Measurements from ENCODE around the gene SNAP91.
"Not testable (repeated sequence)": the region's sequence is repeated elsewhere in the genome, so short reads cannot be mapped to it uniquely, and the experiment has no call there.

SNAP91 gene

GRCh38 chr6:83702749-83703148 lies 6.2 kb downstream of the SNAP91 start:
- Mint-ChIP-seq H3K36me3 (ENCODE audit: low read depth) (no peaks in the 10 kb centered on the region), H3K4me3 (no peak overlapping the region), H3K27ac (no peak overlapping the region), H3K4me1 (ENCODE audit: low read depth) (no peaks in the 10 kb centered on the region), H3K9me3 (no peaks in the 10 kb centered on the region), H3K27me3 (peaks cover 30% of the 10 kb centered on the region)
- no peak for DNase-seq

- no peaks in the 10 kb centered on the region for H3K9me3 Mint-ChIP-seq
- no peaks in the 10 kb centered on the region for H3K4me1 Mint-ChIP-seq (ENCODE audit: low read depth)
- H3K4me3 Mint-ChIP-seq = no peak overlapping the region
- H3K36me3 Mint-ChIP-seq (ENCODE audit: low read depth) = no peaks in the 10 kb centered on the region
- H3K27ac Mint-ChIP-seq = no peak overlapping the region
- H3K27me3 Mint-ChIP-seq = peaks cover 23% of the 10 kb centered on the region
- DNase-seq = no peak
Observed at GRCh38 chr6:83702077-83702476, 6.8 kb downstream of the SNAP91 start.

GRCh38 chr6:83696674-83697073 lies 12.2 kb downstream of the SNAP91 start:
- Mint-ChIP-seq H3K36me3 (ENCODE audit: low read depth) (no peaks in the 10 kb centered on the region), H3K4me3 (no peak overlapping the region), H3K27ac (no peak overlapping the region), H3K9me3 (no peaks in the 10 kb centered on the region), H3K27me3 (peaks cover 3% of the 10 kb centered on the region), H3K4me1 (ENCODE audit: low read depth) (no peaks in the 10 kb centered on the region)
- no peak for DNase-seq

GRCh38 chr6:83685481-83685880 lies 23.4 kb downstream of the SNAP91 start:
- H3K27me3 Mint-ChIP-seq = peaks cover 3% of the 10 kb centered on the region
- no peaks in the 10 kb centered on the region for H3K4me1 Mint-ChIP-seq (ENCODE audit: low read depth)
- no peaks in the 10 kb centered on the region for H3K36me3 Mint-ChIP-seq (ENCODE audit: low read depth)
- no peak overlapping the region for H3K27ac Mint-ChIP-seq
- no peaks in the 10 kb centered on the region for H3K9me3 Mint-ChIP-seq
- no peak overlapping the region for H3K4me3 Mint-ChIP-seq
- DNase-seq = no peak

- no peak overlapping the region for H3K4me3 Mint-ChIP-seq
- no peaks in the 10 kb centered on the region for H3K36me3 Mint-ChIP-seq (ENCODE audit: low read depth)
- no peaks in the 10 kb centered on the region for H3K4me1 Mint-ChIP-seq (ENCODE audit: low read depth)
- no peak for DNase-seq
- H3K9me3 Mint-ChIP-seq = no peaks in the 10 kb centered on the region
- H3K27ac Mint-ChIP-seq = no peak overlapping the region
- H3K27me3 Mint-ChIP-seq = no peaks in the 10 kb centered on the region
Observed at GRCh38 chr6:83677791-83678190, 31.1 kb downstream of the SNAP91 start.

- Mint-ChIP-seq H3K4me3 (no peak overlapping the region), H3K9me3 (no peaks in the 10 kb centered on the region), H3K36me3 (ENCODE audit: low read depth) (no peaks in the 10 kb centered on the region), H3K27me3 (no peaks in the 10 kb centered on the region), H3K4me1 (ENCODE audit: low read depth) (no peaks in the 10 kb centered on the region), H3K27ac (no peak overlapping the region)
- no peak for DNase-seq
Observed at GRCh38 chr6:83637953-83638352, 70.9 kb downstream of the SNAP91 start.

GRCh38 chr6:83636800-83637199 lies 72.1 kb downstream of the SNAP91 start:
- Mint-ChIP-seq H3K9me3 (no peaks in the 10 kb centered on the region), H3K4me3 (no peak overlapping the region), H3K27me3 (no peaks in the 10 kb centered on the region), H3K4me1 (ENCODE audit: low read depth) (no peaks in the 10 kb centered on the region), H3K36me3 (ENCODE audit: low read depth) (no peaks in the 10 kb centered on the region), H3K27ac (no peak overlapping the region)
- no peak for DNase-seq

GRCh38 chr6:83633609-83634008 lies 75.3 kb downstream of the SNAP91 start:
- peaks cover under 1% of the 10 kb centered on the region for H3K9me3 Mint-ChIP-seq

GRCh38 chr6:83633149-83633548 lies 75.8 kb downstream of the SNAP91 start:
- H3K4me1 Mint-ChIP-seq (ENCODE audit: low read depth) = no peaks in the 10 kb centered on the region
- H3K36me3 Mint-ChIP-seq (ENCODE audit: low read depth) = no peaks in the 10 kb centered on the region
- DNase-seq = no peak
- no peaks in the 10 kb centered on the region for H3K27me3 Mint-ChIP-seq
- no peak overlapping the region for H3K4me3 Mint-ChIP-seq
- H3K9me3 Mint-ChIP-seq = peaks cover 2% of the 10 kb centered on the region
- no peak overlapping the region for H3K27ac Mint-ChIP-seq

More at GRCh38 chr6:83633609-83634008, 75.3 kb downstream of the SNAP91 start:
- Mint-ChIP-seq H3K4me3 (no peak overlapping the region), H3K27ac (no peak overlapping the region), H3K27me3 (no peaks in the 10 kb centered on the region), H3K4me1 (ENCODE audit: low read depth) (no peaks in the 10 kb centered on the region), H3K36me3 (ENCODE audit: low read depth) (no peaks in the 10 kb centered on the region)
- no peak for DNase-seq

GRCh38 chr6:83629908-83630307 lies 79.0 kb downstream of the SNAP91 start:
- H3K27ac Mint-ChIP-seq; H3K4me3 Mint-ChIP-seq; DNase-seq; H3K9me3 Mint-ChIP-seq; H3K36me3 Mint-ChIP-seq (ENCODE audit: low read depth); H3K4me1 Mint-ChIP-seq (ENCODE audit: low read depth); H3K27me3 Mint-ChIP-seq: not testable (repeated sequence)

GRCh38 chr6:83615025-83615999 lies 93.6 kb downstream of the SNAP91 start:
- Mint-ChIP-seq H3K9me3 (no peaks in the 10 kb centered on the region), H3K4me3 (no peak overlapping the region), H3K4me1 (ENCODE audit: low read depth) (no peaks in the 10 kb centered on the region), H3K27me3 (no peaks in the 10 kb centered on the region), H3K27ac (no peak overlapping the region), H3K36me3 (ENCODE audit: low read depth) (no peaks in the 10 kb centered on the region)
- no peak for DNase-seq

GRCh38 chr6:83613378-83613777 lies 95.5 kb downstream of the SNAP91 start:
- no peaks in the 10 kb centered on the region for H3K36me3 Mint-ChIP-seq (ENCODE audit: low read depth)
- no peak overlapping the region for H3K27ac Mint-ChIP-seq
- H3K9me3 Mint-ChIP-seq = no peaks in the 10 kb centered on the region
- H3K27me3 Mint-ChIP-seq = no peaks in the 10 kb centered on the region
- DNase-seq = no peak
- no peak overlapping the region for H3K4me3 Mint-ChIP-seq
- H3K4me1 Mint-ChIP-seq (ENCODE audit: low read depth) = no peaks in the 10 kb centered on the region

- DNase-seq = no peak
- Mint-ChIP-seq H3K36me3 (ENCODE audit: low read depth) (no peaks in the 10 kb centered on the region), H3K4me3 (no peak overlapping the region), H3K9me3 (no peaks in the 10 kb centered on the region), H3K27me3 (no peaks in the 10 kb centered on the region), H3K4me1 (ENCODE audit: low read depth) (no peaks in the 10 kb centered on the region), H3K27ac (no peak overlapping the region)
Observed at GRCh38 chr6:83609248-83609647, 99.7 kb downstream of the SNAP91 start.

GRCh38 chr6:83605517-83605916 lies 103.4 kb downstream of the SNAP91 start:
- no peaks in the 10 kb centered on the region for H3K27me3 Mint-ChIP-seq
- DNase-seq = no peak
- no peaks in the 10 kb centered on the region for H3K36me3 Mint-ChIP-seq (ENCODE audit: low read depth)

GRCh38 chr6:83603551-83603950 lies 105.3 kb downstream of the SNAP91 start:
- no peak overlapping the region for H3K27ac Mint-ChIP-seq
- no peak for DNase-seq
- no peak overlapping the region for H3K4me3 Mint-ChIP-seq
- no peaks in the 10 kb centered on the region for H3K27me3 Mint-ChIP-seq
- no peaks in the 10 kb centered on the region for H3K9me3 Mint-ChIP-seq
- H3K36me3 Mint-ChIP-seq (ENCODE audit: low read depth) = no peaks in the 10 kb centered on the region
- H3K4me1 Mint-ChIP-seq (ENCODE audit: low read depth) = no peaks in the 10 kb centered on the region

More at GRCh38 chr6:83605517-83605916, 103.4 kb downstream of the SNAP91 start:
- no peaks in the 10 kb centered on the region for H3K4me1 Mint-ChIP-seq (ENCODE audit: low read depth)
- no peaks in the 10 kb centered on the region for H3K9me3 Mint-ChIP-seq
- H3K27ac Mint-ChIP-seq = no peak overlapping the region
- no peak overlapping the region for H3K4me3 Mint-ChIP-seq

Data from activated T-cell treated with anti-CD3 and anti-CD28 coated beads, Interleukin-2, amount 50 U/mL, for 24 hours (primary cell).